ENCODE measurements around the gene CD2BP2. TPM values are rescaled to one million over a fixed set of nuclear protein-coding genes. Genes with fewer than 3 reads are reported as not detected.
"Not testable (repeated sequence)": the region's sequence is repeated elsewhere in the genome, so short reads cannot be mapped to it uniquely, and the experiment has no call there.

CD2BP2 gene
- total RNA-seq, 1 donor from 2014 or later, result 77.8 TPM

GRCh38 chr16:30318647-30319046 is 36.5 kb downstream of the CD2BP2 start:
- H3K27me3 Mint-ChIP-seq (ENCODE audit: unreplicated experiment), result not testable (repeated sequence)

GRCh38 chr16:30310937-30311336 is 44.2 kb downstream of the CD2BP2 start:
- not testable (repeated sequence) for H3K27me3 Mint-ChIP-seq (ENCODE audit: unreplicated experiment); H3K9me3 Mint-ChIP-seq (ENCODE audit: unreplicated experiment); H3K4me3 Mint-ChIP-seq (ENCODE audit: unreplicated experiment); H3K4me1 Mint-ChIP-seq (ENCODE audit: low read depth, unreplicated experiment); H3K27ac Mint-ChIP-seq (ENCODE audit: unreplicated experiment); H3K36me3 Mint-ChIP-seq (ENCODE audit: unreplicated experiment); DNase-seq

More at GRCh38 chr16:30318647-30319046, 36.5 kb downstream of the CD2BP2 start:
- H3K27ac Mint-ChIP-seq (ENCODE audit: unreplicated experiment); H3K36me3 Mint-ChIP-seq (ENCODE audit: unreplicated experiment); H3K4me1 Mint-ChIP-seq (ENCODE audit: low read depth, unreplicated experiment); DNase-seq; H3K4me3 Mint-ChIP-seq (ENCODE audit: unreplicated experiment); H3K9me3 Mint-ChIP-seq (ENCODE audit: unreplicated experiment): not testable (repeated sequence)

GRCh38 chr16:30309255-30309654 is 45.9 kb downstream of the CD2BP2 start:
- not testable (repeated sequence) for H3K27ac Mint-ChIP-seq (ENCODE audit: unreplicated experiment); H3K9me3 Mint-ChIP-seq (ENCODE audit: unreplicated experiment); H3K4me3 Mint-ChIP-seq (ENCODE audit: unreplicated experiment)

More at GRCh38 chr16:30309255-30309654, 45.9 kb downstream of the CD2BP2 start:
- DNase-seq; H3K27me3 Mint-ChIP-seq (ENCODE audit: unreplicated experiment); H3K36me3 Mint-ChIP-seq (ENCODE audit: unreplicated experiment); H3K4me1 Mint-ChIP-seq (ENCODE audit: low read depth, unreplicated experiment): not testable (repeated sequence)

Other genes with a start within 250 kb of the CD2BP2 start
- gene GDPD3, start 241.8 kb downstream of the CD2BP2 start, total RNA-seq (ENCODE audit: unreplicated experiment), result 4.9 TPM
- 63.0 TPM for gene MAPK3, start 232.1 kb downstream of the CD2BP2 start, total RNA-seq (ENCODE audit: unreplicated experiment)
- 75.2 TPM for gene CORO1A, start 171.7 kb downstream of the CD2BP2 start, total RNA-seq (ENCODE audit: unreplicated experiment)
- gene BOLA2B, start 161.6 kb downstream of the CD2BP2 start, total RNA-seq (ENCODE audit: unreplicated experiment), result 74.6 TPM
- 16.6 TPM for gene SLX1A, start 161.4 kb downstream of the CD2BP2 start, total RNA-seq (ENCODE audit: unreplicated experiment)
- gene SULT1A3, start 156.1 kb downstream of the CD2BP2 start, total RNA-seq (ENCODE audit: unreplicated experiment), result 15.8 TPM
- 27.5 TPM for gene NPIPB13, start 106.8 kb downstream of the CD2BP2 start, total RNA-seq (ENCODE audit: unreplicated experiment)
- gene TBC1D10B, start 15.2 kb upstream of the CD2BP2 start, total RNA-seq (ENCODE audit: unreplicated experiment), result 85.2 TPM
- gene MYL11, start 19.5 kb upstream of the CD2BP2 start, total RNA-seq (ENCODE audit: unreplicated experiment), result not detected
- gene SEPTIN1, start 27.3 kb upstream of the CD2BP2 start, total RNA-seq (ENCODE audit: unreplicated experiment), result 2.9 TPM
- 74.7 TPM for gene ZNF48, start 40.1 kb upstream of the CD2BP2 start, total RNA-seq (ENCODE audit: unreplicated experiment)
- 7.8 TPM for gene ZNF771, start 52.3 kb upstream of the CD2BP2 start, total RNA-seq (ENCODE audit: unreplicated experiment)
- 37.6 TPM for gene DCTPP1, start 74.7 kb upstream of the CD2BP2 start, total RNA-seq (ENCODE audit: unreplicated experiment)
- 43.2 TPM for gene SEPHS2, start 90.6 kb upstream of the CD2BP2 start, total RNA-seq (ENCODE audit: unreplicated experiment)
- not detected for gene ITGAL, start 117.4 kb upstream of the CD2BP2 start, total RNA-seq (ENCODE audit: unreplicated experiment)
- gene ZNF768, start 171.3 kb upstream of the CD2BP2 start, total RNA-seq (ENCODE audit: unreplicated experiment), result 45.6 TPM
- 15.1 TPM for gene ZNF747, start 179.6 kb upstream of the CD2BP2 start, total RNA-seq (ENCODE audit: unreplicated experiment)
- gene ZNF764, start 203.1 kb upstream of the CD2BP2 start, total RNA-seq (ENCODE audit: unreplicated experiment), result 39.0 TPM
- 18.7 TPM for gene ZNF688, start 216.4 kb upstream of the CD2BP2 start, total RNA-seq (ENCODE audit: unreplicated experiment)
- gene ZNF785, start 230.4 kb upstream of the CD2BP2 start, total RNA-seq (ENCODE audit: unreplicated experiment), result 58.4 TPM